Neural progenitor cell (in vitro differentiated cells): ENCODE data around the gene RPS6KB1. TPM values are rescaled to one million over a fixed set of nuclear protein-coding genes. Genes with fewer than 3 reads are reported as not detected.

Source experiments
- DNase-seq: peaks from one replicate; pipeline ENCODE4 v3.0.0-alpha.2; 2016; ENCODE audit warnings: low spot score
- H2AFZ ChIP-seq: fragments of 200-600 bp; sonication (generic); replicated peaks from 2 replicates; pipeline ENCODE4 v1.6.1; 2016; ENCODE audit warnings: antibody characterized with exemption
- H3F3A ChIP-seq: fragments of 200-600 bp; sonication (generic); 2 replicates; pipeline ENCODE4 v1.6.1; 2016; ENCODE audit warnings: antibody characterized with exemption, low read depth
- H3K27ac ChIP-seq: fragments of 200-600 bp; sonication (generic); 2 replicates; pipeline ENCODE4 v1.5.1; 2016; ENCODE audit warnings: mild to moderate bottlenecking
- H3K27me3 ChIP-seq: fragments of 200-600 bp; sonication (generic); 2 replicates; pipeline ENCODE4 v1.6.1; 2016; ENCODE audit warnings: mild to moderate bottlenecking, moderate library complexity
- H3K36me3 ChIP-seq: fragments of 200-600 bp; sonication (generic); 2 replicates; pipeline ENCODE4 v1.5.1; 2016
- H3K4me1 ChIP-seq: fragments of 200-600 bp; sonication (generic); 2 replicates; pipeline ENCODE4 v1.6.1; 2016; ENCODE audit warnings: mixed run types
- H3K4me2 ChIP-seq: fragments of 200-600 bp; sonication (generic); 2 replicates; pipeline ENCODE4 v1.6.1; 2016
- H3K4me3 ChIP-seq: fragments of 200-600 bp; sonication (generic); 2 replicates; pipeline ENCODE4 v1.5.1; 2016
- H3K79me2 ChIP-seq: fragments of 200-600 bp; sonication (generic); 2 replicates; pipeline ENCODE4 v1.6.1; 2016; ENCODE audit warnings: low read depth
- H3K9ac ChIP-seq: fragments of 200-600 bp; sonication (generic); 2 replicates; pipeline ENCODE4 v1.6.1; 2016
- H3K9me3 ChIP-seq: fragments of 200-600 bp; sonication (generic); 2 replicates; pipeline ENCODE4 v1.5.1; 2016; ENCODE audit warnings: low read depth
- H4K20me1 ChIP-seq: fragments of 200-600 bp; sonication (generic); 2 replicates; pipeline ENCODE4 v1.6.1; 2016; ENCODE audit warnings: low read depth
- H3K27ac Mint-ChIP-seq: 3 replicates; pipeline ENCODE4 v1.8.0; 2021; ENCODE audit warnings: mixed read lengths
- H3K27me3 Mint-ChIP-seq: 2 replicates; pipeline ENCODE4 v1.8.0; 2022; ENCODE audit warnings: low read depth, mild to moderate bottlenecking, inconsistent platforms, moderate library complexity, mixed read lengths; ENCODE audit not compliant: insufficient read depth
- H3K36me3 Mint-ChIP-seq: 3 replicates; pipeline ENCODE4 v1.8.0; 2021; ENCODE audit warnings: mixed read lengths
- H3K4me1 Mint-ChIP-seq: 3 replicates; pipeline ENCODE4 v1.8.0; 2021; ENCODE audit warnings: mixed read lengths
- H3K4me3 Mint-ChIP-seq: 3 replicates; pipeline ENCODE4 v1.8.0; 2021; ENCODE audit warnings: mild to moderate bottlenecking, moderate library complexity, mixed read lengths
- H3K9me3 Mint-ChIP-seq: 3 replicates; pipeline ENCODE4 v1.8.0; 2020; ENCODE audit warnings: mixed read lengths
- EZH2 ChIP-seq: fragments of 200-600 bp; sonication (generic); IDR thresholded peaks from 2 replicates; pipeline ENCODE4 v1.6.1; 2017; ENCODE audit warnings: antibody characterized with exemption, mild to moderate bottlenecking, moderate library complexity
- EZH2phosphoT487 ChIP-seq: fragments of 200-600 bp; sonication (generic); IDR thresholded peaks from 2 replicates; pipeline ENCODE4 v1.6.1; 2017; ENCODE audit warnings: antibody characterized with exemption
- total RNA-seq: library from RNA; depleted of rRNA; stranded (reverse); fragments of >200 nt; gene quantifications from 2 replicates; pipeline ENCODE4 v1.2.3, GENCODE V29; 2015; ENCODE audit warnings: low replicate concordance
- TF ChIP-seq, protein P1 (sequence below): fragments of 200-600 bp; sonication (generic); IDR thresholded peaks from 2 replicates; pipeline ENCODE4 v1.5.1; 2017; ENCODE audit warnings: antibody characterized with exemption, mild to moderate bottlenecking

RPS6KB1 gene
- total RNA-seq, 1 donor from 2014 or later, result 18.7 TPM

DNA sequence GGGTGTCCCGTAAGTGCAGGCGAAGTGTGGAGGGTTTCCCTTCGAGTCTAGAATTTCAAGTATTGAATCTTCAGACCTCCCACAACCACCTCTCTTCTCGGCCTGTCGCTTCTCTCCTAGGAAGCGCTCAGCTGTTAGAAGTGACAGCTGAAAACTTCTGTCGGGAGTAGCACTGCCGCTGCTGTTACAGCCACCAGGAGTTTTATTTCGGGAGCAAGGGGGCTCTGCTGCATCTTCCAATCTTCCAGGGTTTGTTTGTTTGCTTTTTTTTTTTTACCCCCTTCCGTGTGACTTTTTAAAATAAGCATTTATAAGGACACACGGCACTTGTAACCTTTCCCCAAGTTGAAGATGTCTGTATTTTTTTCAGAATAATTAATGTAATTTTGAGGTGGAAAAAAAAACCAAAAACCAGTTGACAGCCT lies 767 bp downstream of the RPS6KB1 start:
- Histone ChIP-seq H3K79me2 (peaks cover 79% of the 10 kb centered on the region), H3K27ac (no peak overlapping the region), H2AFZ (peak overlapping the region; percentile 71), H3K27me3 (no peaks in the 10 kb centered on the region), H3K36me3 (no peaks in the 10 kb centered on the region), H3K9ac (peak overlapping the region; percentile 75), H4K20me1 (peaks cover 9% of the 10 kb centered on the region), H3K9me3 (no peaks in the 10 kb centered on the region), H3K4me3 (peak overlapping the region; percentile 83), H3K4me2 (peak overlapping the region; percentile 77), H3K4me1 (peaks cover 15% of the 10 kb centered on the region), H3F3A (no peaks in the 10 kb centered on the region)
- H3K4me1 Mint-ChIP-seq, result peaks cover 21% of the 10 kb centered on the region
- peaks cover 6% of the 10 kb centered on the region for H3K36me3 Mint-ChIP-seq
- DNase-seq, result peak; percentile 67
- peak overlapping the region; percentile 85 for H3K27ac Mint-ChIP-seq
- peak overlapping the region; percentile 98 for H3K4me3 Mint-ChIP-seq
- H3K27me3 Mint-ChIP-seq, result no peaks in the 10 kb centered on the region
- TF ChIP-seq EZH2, result no peak
- TF ChIP-seq, protein P1, sequence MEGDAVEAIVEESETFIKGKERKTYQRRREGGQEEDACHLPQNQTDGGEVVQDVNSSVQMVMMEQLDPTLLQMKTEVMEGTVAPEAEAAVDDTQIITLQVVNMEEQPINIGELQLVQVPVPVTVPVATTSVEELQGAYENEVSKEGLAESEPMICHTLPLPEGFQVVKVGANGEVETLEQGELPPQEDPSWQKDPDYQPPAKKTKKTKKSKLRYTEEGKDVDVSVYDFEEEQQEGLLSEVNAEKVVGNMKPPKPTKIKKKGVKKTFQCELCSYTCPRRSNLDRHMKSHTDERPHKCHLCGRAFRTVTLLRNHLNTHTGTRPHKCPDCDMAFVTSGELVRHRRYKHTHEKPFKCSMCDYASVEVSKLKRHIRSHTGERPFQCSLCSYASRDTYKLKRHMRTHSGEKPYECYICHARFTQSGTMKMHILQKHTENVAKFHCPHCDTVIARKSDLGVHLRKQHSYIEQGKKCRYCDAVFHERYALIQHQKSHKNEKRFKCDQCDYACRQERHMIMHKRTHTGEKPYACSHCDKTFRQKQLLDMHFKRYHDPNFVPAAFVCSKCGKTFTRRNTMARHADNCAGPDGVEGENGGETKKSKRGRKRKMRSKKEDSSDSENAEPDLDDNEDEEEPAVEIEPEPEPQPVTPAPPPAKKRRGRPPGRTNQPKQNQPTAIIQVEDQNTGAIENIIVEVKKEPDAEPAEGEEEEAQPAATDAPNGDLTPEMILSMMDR, result peak; percentile 11
- no peaks in the 10 kb centered on the region for H3K9me3 Mint-ChIP-seq

GRCh38 chr17:59897090-59897489 lies 4.2 kb downstream of the RPS6KB1 start:
- H3K4me3 ChIP-seq, result no peak overlapping the region
- TF ChIP-seq, protein P1, result no peak
- TF ChIP-seq EZH2phosphoT487 (no peak), EZH2 (no peak)
- Mint-ChIP-seq H3K36me3 (no peaks in the 10 kb centered on the region), H3K27me3 (no peaks in the 10 kb centered on the region), H3K4me1 (peaks cover 12% of the 10 kb centered on the region), H3K4me3 (no peak overlapping the region), H3K9me3 (no peaks in the 10 kb centered on the region), H3K27ac (no peak overlapping the region)
- H3F3A ChIP-seq, result no peaks in the 10 kb centered on the region
- peaks cover 86% of the 10 kb centered on the region for H3K79me2 ChIP-seq
- H3K9me3 ChIP-seq, result no peaks in the 10 kb centered on the region
- no peak overlapping the region for H3K4me2 ChIP-seq
- no peaks in the 10 kb centered on the region for H3K27me3 ChIP-seq
- no peak for DNase-seq
- no peak overlapping the region for H2AFZ ChIP-seq
- H3K9ac ChIP-seq, result no peak overlapping the region
- H3K27ac ChIP-seq, result no peak overlapping the region
- H3K36me3 ChIP-seq, result no peaks in the 10 kb centered on the region
- peaks cover 9% of the 10 kb centered on the region for H4K20me1 ChIP-seq
- H3K4me1 ChIP-seq, result peaks cover 8% of the 10 kb centered on the region

DNA sequence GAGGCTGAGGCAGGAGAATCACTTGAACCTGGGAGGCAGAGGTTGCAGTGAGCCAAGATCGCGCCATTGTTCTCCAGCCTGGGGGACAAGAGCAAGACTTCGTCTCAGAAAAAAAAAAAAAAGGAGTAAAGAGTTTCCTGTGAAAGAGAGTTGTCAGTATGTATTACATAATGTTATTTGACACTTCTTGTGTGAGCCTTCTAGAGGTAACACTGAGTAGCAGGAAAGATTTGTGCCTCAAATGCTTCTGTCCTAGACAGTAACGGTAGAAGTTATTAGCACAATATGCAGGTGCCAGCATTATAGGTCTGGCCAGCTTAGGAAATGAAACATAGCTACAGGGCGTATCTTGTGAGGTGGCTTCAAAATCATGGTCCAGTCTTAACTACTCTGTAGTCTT lies 6.2 kb downstream of the RPS6KB1 start:
- Mint-ChIP-seq H3K4me1 (peaks cover 5% of the 10 kb centered on the region), H3K4me3 (no peak overlapping the region), H3K9me3 (no peaks in the 10 kb centered on the region), H3K27ac (no peak overlapping the region), H3K27me3 (no peaks in the 10 kb centered on the region), H3K36me3 (peaks cover 2% of the 10 kb centered on the region)
- TF ChIP-seq EZH2phosphoT487, result no peak
- TF ChIP-seq, protein P1, result no peak
- no peak for TF ChIP-seq EZH2
- no peaks in the 10 kb centered on the region for H3F3A ChIP-seq
- no peak overlapping the region for H2AFZ ChIP-seq
- H3K4me1 ChIP-seq, result peaks cover 4% of the 10 kb centered on the region
- H3K9me3 ChIP-seq, result no peaks in the 10 kb centered on the region
- H3K27me3 ChIP-seq, result no peaks in the 10 kb centered on the region
- no peak overlapping the region for H3K4me2 ChIP-seq
- no peak overlapping the region for H3K9ac ChIP-seq
- no peaks in the 10 kb centered on the region for H3K36me3 ChIP-seq
- H3K79me2 ChIP-seq, result peaks cover 89% of the 10 kb centered on the region
- no peak for DNase-seq
- H3K27ac ChIP-seq, result no peak overlapping the region
- H4K20me1 ChIP-seq, result peaks cover 5% of the 10 kb centered on the region
- H3K4me3 ChIP-seq, result no peak overlapping the region
